ENCODE results near the gene APLP2. TPM values are rescaled to one million over a fixed set of nuclear protein-coding genes. Genes with fewer than 3 reads are reported as not detected.

The APLP2 gene
- total RNA-seq, 6 experiments from 2014 or later, result 333 to 490 (median 458) TPM

Other genes starting within 250 kb of the APLP2 start
- gene NFRKB, start 174.3 kb upstream of the APLP2 start, total RNA-seq (2021; fragmentation: NEBNext Ultra II Directional; extraction: Animal tissue kit (Norgen Biotek cat#: 25700)), result 10 to 100 TPM; 12.6 to 16.2 (median 14.4) TPM
- 1 to 10 TPM; 7.0 to 8.6 (median 7.8) TPM for gene PRDM10, start 67.1 kb upstream of the APLP2 start, total RNA-seq (2021; fragmentation: NEBNext Ultra II Directional; extraction: Animal tissue kit (Norgen Biotek cat#: 25700))
- not detected for gene ST14, start 89.9 kb downstream of the APLP2 start, total RNA-seq (2021; fragmentation: NEBNext Ultra II Directional; extraction: Animal tissue kit (Norgen Biotek cat#: 25700))
- 10 to 100 TPM in 5 of 6 experiments, 1 to 10 TPM in 1; 9.4 to 16.5 (median 12.4) TPM for gene ZBTB44, start 245.0 kb downstream of the APLP2 start, total RNA-seq (2021; fragmentation: NEBNext Ultra II Directional; extraction: Animal tissue kit (Norgen Biotek cat#: 25700))

Measured in HFFc6 (cell line).